MCF 10A (cell line): ENCODE measurements around the gene ZNF611. TPM values are rescaled to one million over a fixed set of nuclear protein-coding genes. Genes with fewer than 3 reads are reported as not detected.
A peak's percentile ranks its signal among the peaks of the same experiment; 100 is the strongest.

Source experiments
- BruUV-seq: library from RNA; stranded (reverse); fragments of 400-500 nt; replicated peaks from 2 replicates; lab custom pipeline; 2021; lab: Mats Ljungman, UMichigan
- CTCF ChIA-PET: fragments of 300-600 bp; sonication (Branson Sonifier 250); formaldehyde crosslinking; extraction: SDS; loops from one replicate; lab custom pipeline; 2021; ENCODE audit warnings: antibody characterized with exemption, inconsistent platforms; lab: Yijun Ruan, JAX
- POLR2A ChIA-PET: fragments of 300-600, 350-650 bp; sonication (Branson Sonifier 250); formaldehyde crosslinking; extraction: SDS; loops from one replicate; lab custom pipeline; 2020; ENCODE audit warnings: antibody characterized with exemption, inconsistent platforms; lab: Yijun Ruan, JAX
- DNase-seq: peaks from one replicate; pipeline ENCODE4 v3.0.0-alpha.2; 2018; ENCODE audit not compliant: unreplicated experiment
- H3K27ac Mint-ChIP-seq: one replicate; pipeline ENCODE4 v1.8.0; 2022; ENCODE audit warnings: mild to moderate bottlenecking, low read depth, mixed read lengths; ENCODE audit not compliant: unreplicated experiment
- H3K27me3 Mint-ChIP-seq: one replicate; pipeline ENCODE4 v1.8.0; 2022; ENCODE audit warnings: mixed read lengths; ENCODE audit not compliant: insufficient read depth, unreplicated experiment
- H3K36me3 Mint-ChIP-seq: one replicate; pipeline ENCODE4 v1.8.0; 2022; ENCODE audit warnings: mild to moderate bottlenecking, moderate library complexity, mixed read lengths; ENCODE audit not compliant: insufficient read depth, unreplicated experiment
- H3K4me1 Mint-ChIP-seq: one replicate; pipeline ENCODE4 v1.8.0; 2022; ENCODE audit warnings: mixed read lengths; ENCODE audit not compliant: insufficient read depth, unreplicated experiment
- H3K4me3 Mint-ChIP-seq: one replicate; pipeline ENCODE4 v1.8.0; 2022; ENCODE audit warnings: mild to moderate bottlenecking, moderate library complexity, mixed read lengths; ENCODE audit not compliant: unreplicated experiment
- H3K9me3 Mint-ChIP-seq: one replicate; pipeline ENCODE4 v1.8.0; 2022; ENCODE audit warnings: mixed read lengths; ENCODE audit not compliant: unreplicated experiment
- CTCF ChIP-seq: fragments of 200-600 bp; IDR thresholded peaks from one replicate; pipeline ENCODE4 v1.8.0; 2022; ENCODE audit warnings: antibody characterized with exemption, mild to moderate bottlenecking; ENCODE audit not compliant: unreplicated experiment
- intact Hi-C: fragments of 100-400 bp; cut with micrococcal nuclease; formaldehyde crosslinking; loops from 2 replicates; pipeline ENCODE4 v1.14.1; 2022
- total RNA-seq: library from RNA; stranded (reverse); gene quantifications from 2 replicates; pipeline ENCODE4 v1.2.3, GENCODE V29; 2022

ZNF611 gene
- total RNA-seq, 1 experiment from 2014 or later = 12.6 TPM

- H3K4me1 Mint-ChIP-seq = peaks cover 15% of the 10 kb centered on the region
- H3K27me3 Mint-ChIP-seq = no peaks in the 10 kb centered on the region
- intact Hi-C loops = no loop called here
- BruUV-seq = TSS peak; percentile 36
- no peak for DNase-seq
- no peaks in the 10 kb centered on the region for H3K9me3 Mint-ChIP-seq
- ChIA-PET POLR2A (interaction anchor here (0.7 to 1.6 kb wide), 3 partner anchors 12 to 64 kb away, joined by 3 to 6 read pairs (median 3); no protein-coding TSS in a partner anchor), CTCF (interaction anchor here (0.6 to 1.8 kb wide), 4 partner anchors 19 to 461 kb away, joined by 3 to 7 read pairs (median 4); no protein-coding TSS in a partner anchor)
- no peak for TF ChIP-seq CTCF
- H3K4me3 Mint-ChIP-seq = no peak overlapping the region
- H3K36me3 Mint-ChIP-seq = peaks cover 26% of the 10 kb centered on the region
- H3K27ac Mint-ChIP-seq = peak overlapping the region; percentile 21
Observed at GRCh38 chr19:52669586-52669985, 65.3 kb downstream of the ZNF611 start.

GRCh38 chr19:52667972-52668371 is 66.9 kb downstream of the ZNF611 start:
- no peak for DNase-seq
- intact Hi-C loops = no loop called here
- no peaks in the 10 kb centered on the region for H3K9me3 Mint-ChIP-seq
- no TSS peak for BruUV-seq
- no peaks in the 10 kb centered on the region for H3K27me3 Mint-ChIP-seq
- peaks cover 16% of the 10 kb centered on the region for H3K4me1 Mint-ChIP-seq
- no peak overlapping the region for H3K27ac Mint-ChIP-seq
- no peak overlapping the region for H3K4me3 Mint-ChIP-seq
- no peak for TF ChIP-seq CTCF
- ChIA-PET CTCF (interaction anchor here (1.3 kb wide), 1 partner anchor 42 kb away, joined by 4 read pairs; no protein-coding TSS in a partner anchor), POLR2A (interaction anchor here (1.4 kb wide), 1 partner anchor 25 kb away, joined by 3 read pairs; no protein-coding TSS in a partner anchor)
- peaks cover 16% of the 10 kb centered on the region for H3K36me3 Mint-ChIP-seq

- intact Hi-C loops = no loop called here
- CTCF ChIA-PET = interaction anchor here (0.6 kb wide), 1 partner anchor 85 kb away, joined by 6 read pairs; no protein-coding TSS in a partner anchor
- no peak for DNase-seq
- no TSS peak for BruUV-seq
- Mint-ChIP-seq H3K27me3 (no peaks in the 10 kb centered on the region), H3K4me3 (no peak overlapping the region), H3K36me3 (peaks cover 23% of the 10 kb centered on the region), H3K9me3 (no peaks in the 10 kb centered on the region), H3K27ac (no peak overlapping the region), H3K4me1 (peaks cover 31% of the 10 kb centered on the region)
- no peak for TF ChIP-seq CTCF
- POLR2A ChIA-PET = interaction anchor here (0.6 kb wide), 2 partner anchors 76 to 270 kb away, joined by 3 read pairs; no protein-coding TSS in a partner anchor
Observed at GRCh38 chr19:52666506-52666905, 68.3 kb downstream of the ZNF611 start.

GRCh38 chr19:52665529-52665928 is 69.3 kb downstream of the ZNF611 start:
- Mint-ChIP-seq H3K4me3 (no peak overlapping the region), H3K36me3 (peaks cover 31% of the 10 kb centered on the region), H3K27me3 (no peaks in the 10 kb centered on the region), H3K9me3 (no peaks in the 10 kb centered on the region), H3K27ac (peak overlapping the region; percentile 53), H3K4me1 (peaks cover 33% of the 10 kb centered on the region)
- ChIA-PET CTCF (interaction anchor here (0.6 to 0.7 kb wide), 3 partner anchors 11 to 117 kb away, joined by 3 to 6 read pairs (median 4); no protein-coding TSS in a partner anchor), POLR2A (interaction anchor here (0.6 kb wide), 1 partner anchor 168 kb away, joined by 3 read pairs; no protein-coding TSS in a partner anchor)
- peak; percentile 67 for DNase-seq
- no TSS peak for BruUV-seq
- intact Hi-C loops = no loop called here
- TF ChIP-seq CTCF = no peak
